Frontal cortex (tissue), 4 donors: ENCODE results near the gene SPTA1. TPM values are rescaled to one million over a fixed set of nuclear protein-coding genes. Genes with fewer than 3 reads are reported as not detected.
"Not testable (repeated sequence)": the region's sequence is repeated elsewhere in the genome, so short reads cannot be mapped to it uniquely, and the experiment has no call there.

Experiments
- DNase-seq, 2 donors: peaks; one replicate each; pipeline ENCODE4 v3.0.0; 2012; ENCODE audit warnings: low spot score in 2 of 2
- FAIRE-seq: peaks from 2 replicates; lab custom pipeline; 2012; peaks lifted over from hg19 to GRCh38; lab: Jason Lieb, UNC
- total RNA-seq: library from RNA; depleted of rRNA; stranded (reverse); fragments of >200 nt; gene quantifications from one replicate; pipeline ENCODE4 v1.2.3, GENCODE V29; 2014
- donor health status: control.
- donor health status: control.
- donor health status: control.

The SPTA1 gene
- total RNA-seq, result 0.82 TPM

DNA sequence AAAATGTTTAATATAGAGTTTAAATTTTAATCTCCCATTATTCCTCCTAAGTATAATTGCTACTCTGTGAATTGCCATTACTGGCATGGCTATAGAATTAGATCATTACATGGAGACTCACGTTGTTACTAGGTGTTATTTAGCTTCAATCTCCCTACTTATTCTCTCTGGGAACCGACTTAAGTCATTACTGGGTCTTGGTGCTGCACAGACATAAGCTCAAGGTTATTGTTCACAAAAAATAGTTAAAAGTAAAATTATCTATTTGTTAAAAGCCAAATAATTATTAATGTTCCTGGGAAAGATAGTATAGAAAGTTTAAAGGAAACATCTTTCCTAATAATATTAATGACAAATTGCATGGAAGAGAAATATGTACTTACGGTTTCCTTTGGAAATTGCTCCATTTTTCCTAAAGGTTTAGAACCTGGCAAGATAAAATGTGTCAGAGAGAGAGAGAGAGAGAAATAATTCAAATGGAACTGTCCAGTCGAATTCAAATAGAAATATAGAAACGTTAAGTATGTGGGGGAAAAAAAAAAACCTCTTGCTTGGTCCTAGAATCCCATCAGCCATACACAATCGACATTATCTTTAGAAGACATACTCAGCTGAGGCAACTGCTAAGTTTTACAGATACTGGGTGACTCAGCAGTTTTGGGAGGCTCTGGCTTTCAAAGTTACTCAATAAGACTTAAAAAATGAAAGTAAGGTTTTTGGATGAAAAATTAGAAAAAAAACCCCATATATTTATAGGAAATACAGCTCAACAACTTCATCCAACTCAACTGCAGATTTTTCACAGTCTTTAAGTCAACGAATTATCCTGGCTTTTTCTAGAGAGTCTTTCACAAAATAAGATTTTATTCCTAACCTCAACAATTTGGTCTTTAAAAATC lies at the start of gene SPTA1:
TSS of gene SPTA1 (minus strand) at position 605 of the 899 bp plus-strand sequence. CDS start at position 407, 198 bp downstream.
- no peak for DNase-seq
- no peak for FAIRE-seq

DNA sequence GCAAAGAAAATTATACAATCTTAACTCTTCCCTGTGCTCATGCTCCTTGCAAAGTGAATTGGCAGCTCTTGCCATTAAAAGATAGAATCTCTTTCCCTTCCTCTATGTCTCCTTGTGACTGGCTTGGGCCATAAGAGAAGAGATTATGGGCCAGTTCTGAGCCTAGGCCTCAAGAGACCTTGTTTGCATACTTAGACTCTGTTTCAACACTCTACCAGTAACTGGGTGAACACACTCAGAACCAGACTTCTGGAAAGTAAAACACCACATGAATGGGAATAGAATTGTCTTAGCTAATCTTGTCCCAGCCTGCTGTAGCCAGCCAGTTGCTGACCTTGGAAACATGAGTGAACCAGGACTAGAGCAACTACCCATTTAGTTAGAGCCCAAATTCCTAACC lies 49.3 kb upstream of the SPTA1 start:
- DNase-seq (no peak), FAIRE-seq (no peak)

DNA sequence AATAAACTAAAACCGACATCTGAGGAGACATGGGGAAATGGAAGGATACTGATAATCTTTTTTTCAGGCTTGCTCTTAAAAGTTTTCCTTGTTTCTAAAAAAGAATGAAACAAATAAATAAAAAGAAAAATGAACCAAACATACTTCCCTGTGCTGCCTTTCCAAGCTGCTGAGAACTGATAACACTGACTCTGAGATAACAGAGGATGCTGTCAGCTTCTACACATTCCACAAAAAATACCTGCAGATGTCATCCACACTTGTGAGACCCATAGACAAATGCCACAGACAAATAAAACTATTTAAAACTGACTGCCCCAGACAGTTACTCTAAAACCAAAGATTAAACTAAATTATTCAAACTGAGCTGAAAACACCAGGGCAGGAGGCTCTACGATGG lies 46.0 kb upstream of the SPTA1 start:
- no peak for FAIRE-seq

DNA sequence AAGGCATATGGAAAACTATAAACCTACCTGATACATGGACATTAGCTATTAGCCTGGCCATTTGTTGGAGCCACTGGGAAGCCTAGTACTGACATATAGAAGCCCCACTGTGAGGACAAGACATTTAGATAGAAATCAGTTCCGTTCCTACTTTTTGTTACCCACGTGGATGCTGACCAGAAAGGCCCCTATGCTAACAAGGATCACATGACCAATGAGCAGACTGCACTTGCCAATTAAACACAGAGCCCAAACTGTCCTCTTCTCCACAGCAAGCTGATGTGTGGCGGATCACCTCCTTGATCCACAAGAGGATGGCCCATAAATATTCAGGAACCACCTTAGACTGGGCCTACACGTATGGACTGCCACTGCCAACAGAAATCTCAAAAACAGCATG lies 45.2 kb upstream of the SPTA1 start:
- DNase-seq (no peak), FAIRE-seq (no peak)

More for the DNA sequence above, 46.0 kb upstream of the SPTA1 start:
- no peak for DNase-seq

DNA sequence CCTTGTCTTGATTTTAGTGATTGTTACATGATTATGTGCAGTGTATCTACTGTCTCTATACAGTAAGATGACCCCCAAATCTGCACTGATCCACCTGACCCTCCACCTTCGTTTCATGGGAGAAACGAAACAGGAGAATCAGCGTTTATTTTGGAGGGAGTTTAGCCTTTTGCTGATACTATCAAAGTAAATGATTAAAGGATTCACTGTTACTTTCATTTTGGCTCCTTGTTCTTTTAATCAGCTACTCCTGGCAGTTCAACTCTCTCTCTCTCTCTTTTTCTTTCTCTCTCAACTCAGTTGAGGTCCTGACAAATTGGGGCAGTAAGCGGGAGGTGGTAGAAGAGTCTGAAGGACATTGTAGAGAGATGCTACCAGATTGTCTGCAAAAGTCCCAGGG lies 43.9 kb upstream of the SPTA1 start:
- FAIRE-seq (no peak), DNase-seq (no peak)

DNA sequence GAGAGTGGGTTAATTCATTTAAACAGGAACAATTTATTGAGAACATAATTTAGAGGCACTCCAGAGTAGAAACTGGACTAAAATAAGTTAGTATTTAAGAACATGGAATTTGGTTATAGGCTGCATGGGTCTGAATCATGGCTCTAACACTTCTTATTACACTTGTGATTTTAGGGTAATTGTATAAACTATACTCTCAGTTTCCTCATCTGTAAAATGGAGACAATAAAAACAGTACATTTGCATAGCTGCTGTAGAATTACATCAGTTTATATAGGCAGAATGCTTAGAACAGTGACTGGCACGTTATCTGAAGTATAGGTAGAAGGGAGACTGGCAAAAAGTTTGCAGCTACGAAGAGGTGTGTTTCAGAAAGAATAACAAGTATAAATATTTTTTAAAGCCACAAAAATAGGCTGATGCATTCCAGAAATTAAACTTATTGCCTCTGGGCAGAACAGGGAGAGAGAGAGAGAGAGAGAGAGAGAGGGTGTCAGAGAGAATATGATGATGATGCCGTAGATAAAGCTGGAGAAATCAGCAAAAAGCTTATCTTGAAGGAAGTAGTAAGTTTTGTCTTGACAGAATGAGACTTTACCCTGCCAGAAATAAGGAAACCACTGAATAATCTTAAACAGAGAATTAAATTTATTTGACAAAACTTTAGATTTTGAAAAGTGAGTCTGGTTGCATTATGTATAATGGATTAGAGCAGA lies 42.2 kb upstream of the SPTA1 start:
- no peak for FAIRE-seq

GRCh38 chr1:158724442-158724841 lies 37.9 kb upstream of the SPTA1 start:
- FAIRE-seq (no peak), DNase-seq (no peak)

More for the DNA sequence above, 42.2 kb upstream of the SPTA1 start:
- DNase-seq, result no peak

- DNase-seq (no peak), FAIRE-seq (no peak)
Measured at GRCh38 chr1:158720620-158721019, 34.1 kb upstream of the SPTA1 start, which contains the start of gene OR6K3. Gene OR6K3, minus strand, starts transcription at chr1:158720720. Its CDS starts 2,605 bp downstream, at chr1:158718115.

DNA sequence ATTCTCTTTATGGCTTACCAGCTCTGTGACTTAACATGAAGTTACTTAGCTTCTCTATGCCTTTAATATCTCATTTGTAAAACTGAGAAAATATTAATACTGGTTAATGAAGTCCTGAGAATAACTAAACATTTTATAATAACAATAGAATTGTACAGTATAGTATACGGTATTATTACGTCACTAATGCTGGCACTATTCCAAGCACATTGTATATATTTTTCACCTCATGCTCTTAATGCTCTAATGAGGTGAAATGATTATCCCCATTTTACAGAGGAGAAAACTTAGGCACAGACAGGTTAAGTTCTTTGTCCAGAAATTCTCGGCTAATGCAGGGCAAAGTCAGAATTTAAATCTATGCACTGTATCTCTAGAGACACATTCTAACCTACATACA lies 33.1 kb upstream of the SPTA1 start:
- no peak for FAIRE-seq
- no peak for DNase-seq

DNA sequence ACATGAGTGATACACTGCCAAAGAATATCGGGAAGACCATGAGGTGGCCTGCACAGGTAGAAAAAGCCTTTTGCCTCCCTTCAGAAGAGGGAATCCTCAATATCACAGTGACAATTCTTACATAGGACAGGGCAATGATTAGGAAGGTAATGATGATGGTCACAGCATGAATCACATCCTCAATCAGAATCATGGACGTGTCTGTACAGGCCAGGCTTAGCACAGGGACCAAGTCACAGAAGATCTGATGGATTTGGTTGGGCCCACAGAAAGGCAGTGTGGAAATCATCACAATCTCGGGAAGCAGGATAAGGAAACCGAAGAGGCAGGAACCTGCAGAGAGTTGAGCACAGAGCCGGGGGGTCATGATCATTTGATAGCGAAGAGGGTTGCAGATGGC lies 30.8 kb upstream of the SPTA1 start:
- DNase-seq (no peak), FAIRE-seq (no peak)

DNA sequence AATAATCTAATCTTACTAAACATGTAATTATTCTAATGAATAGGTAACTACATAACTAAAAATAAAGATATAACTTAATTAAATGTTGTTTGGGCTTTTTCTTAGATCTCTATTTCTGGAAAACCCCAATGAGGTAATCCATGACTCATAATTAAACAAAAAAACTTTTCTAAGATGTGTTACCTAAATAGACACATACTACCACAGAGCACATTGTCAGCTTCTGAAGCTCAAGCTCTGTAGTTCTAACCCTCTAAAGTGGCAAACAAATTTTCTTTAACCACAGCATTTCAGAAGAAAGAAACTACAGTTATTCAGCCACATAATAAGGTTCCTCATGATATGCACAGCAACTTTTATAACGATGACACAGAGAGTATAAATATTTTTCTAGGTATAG lies 29.8 kb upstream of the SPTA1 start:
- no peak for DNase-seq
- no peak for FAIRE-seq

GRCh38 chr1:158714754-158715153 lies 28.2 kb upstream of the SPTA1 start:
- no peak for FAIRE-seq
- no peak for DNase-seq

- DNase-seq (no peak), FAIRE-seq (no peak)
Measured at GRCh38 chr1:158711098-158711497, 24.6 kb upstream of the SPTA1 start.

DNA sequence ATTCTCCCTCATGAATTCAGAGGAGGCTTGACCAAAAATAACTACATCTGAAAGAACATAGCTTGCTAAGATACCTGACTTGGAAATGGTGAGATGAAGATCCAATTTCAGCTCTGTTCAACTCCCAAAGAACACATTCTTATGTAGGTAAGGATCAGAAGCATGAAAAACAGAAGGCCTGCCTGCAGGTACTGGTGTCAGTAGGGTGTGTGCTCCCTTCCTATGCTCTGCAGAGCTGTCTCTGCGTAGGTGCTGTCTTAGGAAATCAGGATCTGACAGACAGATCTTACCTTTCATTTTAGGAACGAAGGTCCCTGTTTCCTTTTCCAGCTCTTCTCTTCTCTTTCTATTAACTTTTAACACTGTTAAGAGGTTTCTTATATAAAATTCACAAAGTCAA lies 19.6 kb upstream of the SPTA1 start:
- DNase-seq, result no peak
- FAIRE-seq, result no peak

- FAIRE-seq (no peak), DNase-seq (no peak)
Measured at GRCh38 chr1:158700552-158700951, 14.0 kb upstream of the SPTA1 start, which contains the start of gene OR6K2. Gene OR6K2, minus strand, starts transcription at chr1:158700652. Its CDS starts 0 bp downstream, at chr1:158700652.

GRCh38 chr1:158694596-158694995 lies 8.1 kb upstream of the SPTA1 start:
- no peak for FAIRE-seq
- DNase-seq, result no peak

DNA sequence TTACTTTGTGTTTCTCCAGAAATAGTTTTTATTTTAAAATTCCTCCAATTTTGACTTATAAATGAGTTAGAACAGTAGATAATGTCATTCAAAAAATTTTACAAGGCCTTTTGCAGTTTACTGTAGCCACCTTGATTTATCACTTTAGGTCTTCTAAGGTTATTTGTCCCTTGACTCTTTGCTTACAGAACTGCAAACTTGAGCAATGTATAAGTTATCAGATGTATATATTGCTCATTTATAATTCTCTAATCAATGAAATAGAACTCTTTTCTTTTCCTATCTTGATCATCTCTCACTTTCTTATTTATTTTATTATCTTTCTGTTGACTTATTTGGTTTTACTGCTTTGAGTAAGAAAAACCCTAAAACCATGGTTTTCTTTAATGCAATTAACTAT lies 5.8 kb upstream of the SPTA1 start:
- FAIRE-seq (no peak), DNase-seq (no peak)

- DNase-seq (no peak), FAIRE-seq (no peak)
Measured at GRCh38 chr1:158691907-158692306, 5.4 kb upstream of the SPTA1 start.

GRCh38 chr1:158691149-158691548 lies 4.6 kb upstream of the SPTA1 start:
- DNase-seq, FAIRE-seq: not testable (repeated sequence)

DNA sequence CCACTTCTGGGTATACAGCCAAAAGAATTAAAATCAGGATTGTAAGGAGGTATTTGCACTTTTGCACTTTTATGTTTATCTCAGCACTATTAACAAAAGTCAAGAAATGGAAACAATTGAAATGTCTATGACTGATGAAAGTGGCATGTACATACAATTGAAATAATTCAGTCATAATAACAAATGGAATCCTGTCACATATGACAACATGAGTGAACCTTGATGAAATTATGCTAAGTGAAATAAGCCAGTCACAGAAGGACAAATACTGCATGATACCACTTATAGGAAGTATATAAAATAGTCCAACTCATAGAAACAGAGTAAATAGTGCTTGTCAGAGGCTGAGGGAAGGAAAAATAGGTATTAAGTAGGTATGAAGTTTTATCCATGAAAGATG lies 3.4 kb upstream of the SPTA1 start:
- FAIRE-seq (no peak), DNase-seq (no peak)

GRCh38 chr1:158689110-158689509 lies 2.6 kb upstream of the SPTA1 start:
- FAIRE-seq, result no peak
- DNase-seq, result no peak
